Activated T-cell treated with anti-CD3 and anti-CD28 coated beads, Interleukin-2, amount 50 U/mL, for 24 hours (primary cell): ENCODE data around the gene PLD1.
A peak's percentile ranks its signal among the peaks of the same experiment; 100 is the strongest.
"Not testable (repeated sequence)": the region's sequence is repeated elsewhere in the genome, so short reads cannot be mapped to it uniquely, and the experiment has no call there.

Experiments used
- DNase-seq: peaks from one replicate; pipeline ENCODE4 v3.0.0-alpha.2; 2020
- H3K27ac Mint-ChIP-seq: 2 replicates; pipeline ENCODE4 v1.8.0; 2020; ENCODE audit warnings: mild to moderate bottlenecking, mixed read lengths
- H3K27me3 Mint-ChIP-seq: 2 replicates; pipeline ENCODE4 v1.8.0; 2020; ENCODE audit warnings: mixed read lengths
- H3K36me3 Mint-ChIP-seq: 2 replicates; pipeline ENCODE4 v1.8.0; 2020; ENCODE audit warnings: low read depth, mixed read lengths
- H3K4me1 Mint-ChIP-seq: 2 replicates; pipeline ENCODE4 v1.8.0; 2020; ENCODE audit warnings: low read depth, mixed read lengths
- H3K4me3 Mint-ChIP-seq: 2 replicates; pipeline ENCODE4 v1.8.0; 2020; ENCODE audit warnings: mild to moderate bottlenecking, moderate library complexity, mixed read lengths
- H3K9me3 Mint-ChIP-seq: 2 replicates; pipeline ENCODE4 v1.8.0; 2020; ENCODE audit warnings: mixed read lengths

Gene PLD1

DNA sequence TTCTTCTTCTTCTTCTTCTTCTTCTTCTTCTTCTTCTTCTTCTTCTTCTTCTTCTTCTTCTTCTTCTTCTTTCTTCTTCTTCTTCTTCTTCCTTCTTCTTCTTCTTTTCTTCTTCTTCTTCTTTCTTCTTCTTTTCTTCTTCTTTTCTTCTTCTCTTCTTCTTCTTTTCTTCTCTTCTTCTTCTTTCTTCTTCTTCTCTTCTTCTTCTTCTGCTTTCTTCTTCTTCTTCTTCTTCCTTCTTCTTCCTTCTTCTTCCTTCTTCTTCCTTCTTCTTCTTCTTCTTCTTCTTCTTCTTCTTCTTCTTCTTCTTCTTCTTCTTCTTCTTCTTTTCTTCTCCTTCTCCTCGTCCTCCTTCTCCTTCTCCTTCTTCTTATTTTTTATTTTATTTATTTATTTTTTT lies 247.8 kb downstream of the PLD1 start:
- not testable (repeated sequence) for H3K27me3 Mint-ChIP-seq
- H3K4me1 Mint-ChIP-seq: peaks cover 16% of the 10 kb centered on the region

DNA sequence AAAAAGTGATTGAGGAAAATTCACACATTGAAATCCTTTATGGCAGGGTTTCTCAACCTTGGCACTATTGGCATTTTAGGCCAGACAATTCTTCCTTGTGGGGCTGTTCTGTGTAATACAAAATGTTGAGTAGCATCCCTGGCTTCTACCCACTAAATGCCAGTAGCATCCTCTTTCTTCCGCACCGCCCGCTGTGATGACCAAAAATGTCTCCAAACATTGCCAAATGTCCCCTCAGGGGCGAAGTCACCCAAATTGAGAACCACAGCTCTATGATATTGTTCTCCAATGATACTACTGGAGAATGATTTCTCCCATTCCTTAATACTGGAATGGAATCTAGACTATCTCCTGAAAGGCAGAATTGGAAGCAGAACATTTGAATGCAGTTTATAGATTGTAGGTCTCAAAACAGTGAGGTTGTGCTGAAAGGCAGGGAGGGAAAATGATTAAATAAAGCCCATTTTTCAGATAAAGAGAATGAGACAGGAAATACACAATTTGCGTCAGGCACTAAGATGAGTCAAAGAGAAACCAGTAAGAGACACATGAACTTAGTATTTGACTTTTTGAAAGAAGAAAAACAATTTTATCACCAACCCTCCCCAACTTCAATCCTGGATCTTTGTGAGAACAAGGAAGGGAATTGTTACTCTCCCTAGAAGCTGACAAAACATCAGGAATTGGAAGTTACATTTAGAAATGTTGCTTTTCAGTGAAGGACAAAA lies 248.5 kb downstream of the PLD1 start:
- Mint-ChIP-seq H3K36me3 (no peaks in the 10 kb centered on the region), H3K27me3 (no peaks in the 10 kb centered on the region), H3K27ac (peak overlapping the region; percentile 92), H3K4me1 (peaks cover 16% of the 10 kb centered on the region), H3K4me3 (peak overlapping the region; percentile 47), H3K9me3 (no peaks in the 10 kb centered on the region)
- no peak for DNase-seq

More for the DNA sequence above, 247.8 kb downstream of the PLD1 start:
- H3K9me3 Mint-ChIP-seq, H3K36me3 Mint-ChIP-seq, H3K4me3 Mint-ChIP-seq, DNase-seq: not testable (repeated sequence)
- peak overlapping the region; percentile 49 for H3K27ac Mint-ChIP-seq

- H3K4me1 Mint-ChIP-seq: peaks cover 21% of the 10 kb centered on the region
- no peaks in the 10 kb centered on the region for H3K9me3 Mint-ChIP-seq
- no peaks in the 10 kb centered on the region for H3K27me3 Mint-ChIP-seq
- no peak overlapping the region for H3K4me3 Mint-ChIP-seq
- H3K27ac Mint-ChIP-seq: no peak overlapping the region
- no peak for DNase-seq
- H3K36me3 Mint-ChIP-seq: no peaks in the 10 kb centered on the region
Observed at GRCh38 chr3:171559586-171559985, 250.7 kb downstream of the PLD1 start.

GRCh38 chr3:171558188-171558696 lies 252.0 kb downstream of the PLD1 start:
- Mint-ChIP-seq H3K36me3 (no peaks in the 10 kb centered on the region), H3K4me3 (no peak overlapping the region), H3K27me3 (no peaks in the 10 kb centered on the region), H3K9me3 (no peaks in the 10 kb centered on the region), H3K27ac (no peak overlapping the region), H3K4me1 (peaks cover 21% of the 10 kb centered on the region)
- no peak for DNase-seq

DNA sequence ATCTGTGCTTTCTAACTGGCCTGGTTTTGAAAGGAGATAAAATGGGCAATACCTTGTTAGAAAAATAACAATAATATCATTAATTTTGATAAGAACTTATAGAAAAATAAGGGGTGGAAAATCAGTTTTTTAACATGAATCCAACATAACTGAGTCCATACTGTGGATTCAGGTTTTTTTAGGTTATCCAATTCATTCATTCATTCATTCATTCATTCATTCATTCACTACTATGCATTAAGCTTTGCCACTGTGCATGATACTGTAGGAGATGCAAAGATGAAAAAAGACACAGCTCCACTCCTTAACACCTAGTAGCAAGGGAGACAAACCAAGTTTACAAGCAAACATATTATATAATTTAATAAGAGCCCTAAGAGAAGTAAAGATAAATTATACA lies 253.1 kb downstream of the PLD1 start:
- Mint-ChIP-seq H3K36me3 (no peaks in the 10 kb centered on the region), H3K27ac (no peak overlapping the region), H3K4me1 (peaks cover 18% of the 10 kb centered on the region), H3K4me3 (no peak overlapping the region), H3K9me3 (no peaks in the 10 kb centered on the region), H3K27me3 (no peaks in the 10 kb centered on the region)
- DNase-seq: no peak

GRCh38 chr3:171556574-171557145 lies 253.6 kb downstream of the PLD1 start:
- peaks cover 13% of the 10 kb centered on the region for H3K4me1 Mint-ChIP-seq
- H3K9me3 Mint-ChIP-seq: no peaks in the 10 kb centered on the region
- H3K27me3 Mint-ChIP-seq: no peaks in the 10 kb centered on the region
- DNase-seq: no peak
- no peak overlapping the region for H3K27ac Mint-ChIP-seq
- no peak overlapping the region for H3K4me3 Mint-ChIP-seq
- no peaks in the 10 kb centered on the region for H3K36me3 Mint-ChIP-seq

GRCh38 chr3:171556148-171556547 lies 254.1 kb downstream of the PLD1 start:
- H3K27ac Mint-ChIP-seq: no peak overlapping the region
- no peak for DNase-seq
- no peak overlapping the region for H3K4me3 Mint-ChIP-seq

DNA sequence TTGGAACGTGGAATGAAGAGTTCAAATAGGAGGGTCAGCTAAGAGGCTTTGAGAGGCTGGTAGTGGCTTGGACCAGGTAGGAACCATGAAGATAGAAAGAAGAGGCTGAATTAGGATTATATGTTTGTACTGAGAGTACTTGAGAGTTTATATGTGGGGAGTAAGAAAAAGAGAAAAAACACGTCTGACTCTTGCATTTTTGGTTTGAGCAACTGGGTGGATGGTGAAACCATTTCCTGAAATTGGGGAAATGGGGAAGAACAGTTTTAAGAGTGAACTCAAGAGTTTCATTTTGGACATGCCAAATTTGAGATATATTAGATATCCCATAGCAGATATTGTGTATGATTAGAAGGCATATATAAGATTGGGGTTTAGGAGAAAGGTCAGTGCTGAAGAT lies 257.2 kb downstream of the PLD1 start:
- Mint-ChIP-seq H3K27me3 (no peaks in the 10 kb centered on the region), H3K36me3 (no peaks in the 10 kb centered on the region), H3K9me3 (no peaks in the 10 kb centered on the region), H3K27ac (no peak overlapping the region), H3K4me3 (no peak overlapping the region), H3K4me1 (peaks cover 5% of the 10 kb centered on the region)
- DNase-seq: no peak

More at GRCh38 chr3:171556148-171556547, 254.1 kb downstream of the PLD1 start:
- Mint-ChIP-seq H3K4me1 (peaks cover 8% of the 10 kb centered on the region), H3K27me3 (no peaks in the 10 kb centered on the region), H3K36me3 (no peaks in the 10 kb centered on the region), H3K9me3 (no peaks in the 10 kb centered on the region)

DNA sequence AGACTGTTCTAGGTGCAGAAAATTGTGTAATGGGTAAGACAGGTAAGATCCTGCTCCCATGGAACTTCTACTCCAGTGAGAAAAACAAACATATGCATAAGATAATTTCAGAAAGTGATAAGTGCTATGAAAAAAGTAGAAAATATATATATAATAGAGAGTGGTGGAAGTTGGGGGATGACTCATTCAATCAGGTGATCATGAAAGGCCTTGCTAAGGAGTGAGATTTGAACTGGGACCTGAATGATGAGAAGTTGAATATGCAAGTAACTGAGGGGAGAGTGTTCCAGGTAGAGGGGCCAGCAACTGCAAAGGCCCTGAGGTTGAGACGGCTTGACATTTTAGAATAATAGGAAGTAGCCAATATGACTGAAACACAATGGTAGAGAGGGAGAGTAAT lies 257.8 kb downstream of the PLD1 start:
- no peak for DNase-seq
- Mint-ChIP-seq H3K4me3 (no peak overlapping the region), H3K9me3 (no peaks in the 10 kb centered on the region), H3K36me3 (no peaks in the 10 kb centered on the region), H3K4me1 (peaks cover 5% of the 10 kb centered on the region), H3K27me3 (no peaks in the 10 kb centered on the region), H3K27ac (no peak overlapping the region)

DNA sequence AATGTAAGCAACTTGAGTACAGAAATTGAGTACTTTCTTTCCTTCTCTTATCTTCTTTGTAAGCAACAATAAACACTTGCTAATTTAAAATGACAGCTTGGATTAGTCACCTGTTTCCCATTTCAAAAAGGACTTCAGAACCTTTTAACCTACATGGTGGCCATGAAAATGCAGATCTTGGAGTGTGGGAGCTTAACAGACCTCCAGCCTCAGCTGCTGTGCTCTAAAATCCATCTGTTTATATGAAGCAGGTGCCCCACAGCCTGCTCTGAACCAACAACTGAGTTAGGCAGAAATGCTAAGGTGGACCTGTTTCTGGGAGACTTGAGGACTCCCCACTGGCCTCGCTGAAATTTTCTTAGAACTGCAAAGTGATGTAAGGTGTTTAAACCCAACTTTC lies 259.0 kb downstream of the PLD1 start:
- no peak for DNase-seq
- no peaks in the 10 kb centered on the region for H3K36me3 Mint-ChIP-seq
- H3K9me3 Mint-ChIP-seq: no peaks in the 10 kb centered on the region
- no peak overlapping the region for H3K4me3 Mint-ChIP-seq
- no peak overlapping the region for H3K27ac Mint-ChIP-seq
- H3K27me3 Mint-ChIP-seq: no peaks in the 10 kb centered on the region
- H3K4me1 Mint-ChIP-seq: peaks cover 2% of the 10 kb centered on the region
